Stimulated activated CD4-positive, alpha-beta T cell treated with anti-CD3 and anti-CD28 coated beads, Interleukin-2, amount 100 ng/mL, for 24 hours (primary cell): Measurements from ENCODE around the gene PLEKHG2.
"Not testable (repeated sequence)": the region's sequence is repeated elsewhere in the genome, so short reads cannot be mapped to it uniquely, and the experiment has no call there.

Experiments used
- DNase-seq, 2 donors: peaks; one replicate each; pipeline ENCODE4 v3.0.0-alpha.2; 2020

Gene PLEKHG2

GRCh38 chr19:39412100-39412866, at the start of gene PLEKHG2:
Gene PLEKHG2, plus strand, starts transcription at chr19:39412669. Its CDS starts 1,418 bp downstream, at chr19:39414087.
- peak; percentile 97 to 99 for DNase-seq

- no peak for DNase-seq
Observed at GRCh38 chr19:39362682-39363657, 49.5 kb upstream of the PLEKHG2 start.

- no peak for DNase-seq
Observed at GRCh38 chr19:39363901-39364457, 48.5 kb upstream of the PLEKHG2 start.

- no peak for DNase-seq
Observed at GRCh38 chr19:39365531-39365930, 46.9 kb upstream of the PLEKHG2 start.

- no peak for DNase-seq
Observed at GRCh38 chr19:39369200-39369599, 43.3 kb upstream of the PLEKHG2 start.

GRCh38 chr19:39370735-39371134, 41.7 kb upstream of the PLEKHG2 start:
- no peak for DNase-seq

- DNase-seq = no peak
Observed at GRCh38 chr19:39372047-39372802, 40.2 kb upstream of the PLEKHG2 start.

- no peak for DNase-seq
Observed at GRCh38 chr19:39372941-39373340, 39.5 kb upstream of the PLEKHG2 start.

- DNase-seq = no peak
Observed at GRCh38 chr19:39375929-39376328, 36.5 kb upstream of the PLEKHG2 start.

GRCh38 chr19:39377373-39378362, 34.8 kb upstream of the PLEKHG2 start:
- no peak for DNase-seq

GRCh38 chr19:39379366-39379765, 33.1 kb upstream of the PLEKHG2 start:
- DNase-seq = not testable (repeated sequence)

- DNase-seq = no peak
Observed at GRCh38 chr19:39379865-39380396, 32.5 kb upstream of the PLEKHG2 start.

GRCh38 chr19:39380521-39381502, 31.7 kb upstream of the PLEKHG2 start:
- DNase-seq = no peak

GRCh38 chr19:39381910-39382611, 30.4 kb upstream of the PLEKHG2 start:
- no peak for DNase-seq

GRCh38 chr19:39382991-39383828, 29.3 kb upstream of the PLEKHG2 start:
- no peak for DNase-seq

- no peak for DNase-seq
Observed at GRCh38 chr19:39384839-39385568, 27.5 kb upstream of the PLEKHG2 start.

GRCh38 chr19:39385629-39386411, 26.6 kb upstream of the PLEKHG2 start:
- DNase-seq = no peak
